ENCODE data around the gene PVRIG. TPM values are rescaled to one million over a fixed set of nuclear protein-coding genes. Genes with fewer than 3 reads are reported as not detected.
"Not testable (repeated sequence)": the region's sequence is repeated elsewhere in the genome, so short reads cannot be mapped to it uniquely, and the experiment has no call there.

Gene PVRIG
- total RNA-seq, 3 donors from 2014 or later: 21.9 to 37.1 (median 27.8) TPM

DNA sequence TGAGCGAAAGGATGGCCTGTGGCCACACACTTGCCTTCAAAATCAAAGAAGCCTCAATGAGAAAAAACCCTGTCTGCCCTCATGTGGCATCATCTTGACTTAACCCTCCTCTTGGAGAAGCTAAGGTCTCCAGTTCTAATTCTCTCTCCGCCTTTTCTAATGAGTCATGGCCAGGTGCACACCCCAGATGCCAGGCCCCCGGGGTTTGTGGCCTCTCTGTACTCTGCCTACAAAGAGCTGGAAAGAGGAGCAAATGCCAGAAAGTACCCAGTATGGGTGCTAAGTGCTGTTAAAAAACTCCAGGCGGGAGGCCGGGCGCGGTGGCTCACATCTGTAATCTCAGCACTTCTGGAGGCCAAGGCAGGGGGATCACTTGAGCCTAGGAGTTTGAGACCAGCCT lies 20.2 kb downstream of the PVRIG start:
- H3K4me3 Mint-ChIP-seq: not testable (repeated sequence)

GRCh38 chr7:100243385-100243784 lies 23.6 kb downstream of the PVRIG start:
- ATAC-seq: peak; percentile 90
- H3K9me3 Mint-ChIP-seq; H3K27me3 Mint-ChIP-seq (ENCODE audit: low read depth); H3K36me3 Mint-ChIP-seq (ENCODE audit: insufficient read depth): not testable (repeated sequence)
- peak; percentile 52 for DNase-seq
- H3K4me3 Mint-ChIP-seq: peak overlapping the region; percentile 29
- peaks cover 26% of the 10 kb centered on the region for H3K4me1 Mint-ChIP-seq (ENCODE audit: low read depth)

More for the DNA sequence above, 20.2 kb downstream of the PVRIG start:
- not testable (repeated sequence) for H3K36me3 Mint-ChIP-seq (ENCODE audit: insufficient read depth); ATAC-seq; H3K9me3 Mint-ChIP-seq; DNase-seq; H3K27me3 Mint-ChIP-seq (ENCODE audit: low read depth)
- H3K4me1 Mint-ChIP-seq (ENCODE audit: low read depth): peaks cover 23% of the 10 kb centered on the region

- DNase-seq; H3K27me3 Mint-ChIP-seq (ENCODE audit: low read depth); H3K4me3 Mint-ChIP-seq; H3K9me3 Mint-ChIP-seq; ATAC-seq; H3K36me3 Mint-ChIP-seq (ENCODE audit: insufficient read depth): not testable (repeated sequence)
- H3K4me1 Mint-ChIP-seq (ENCODE audit: low read depth): peaks cover 20% of the 10 kb centered on the region
These were observed 25.3 kb downstream of the PVRIG start for GRCh38 chr7:100244988-100245605.

DNA sequence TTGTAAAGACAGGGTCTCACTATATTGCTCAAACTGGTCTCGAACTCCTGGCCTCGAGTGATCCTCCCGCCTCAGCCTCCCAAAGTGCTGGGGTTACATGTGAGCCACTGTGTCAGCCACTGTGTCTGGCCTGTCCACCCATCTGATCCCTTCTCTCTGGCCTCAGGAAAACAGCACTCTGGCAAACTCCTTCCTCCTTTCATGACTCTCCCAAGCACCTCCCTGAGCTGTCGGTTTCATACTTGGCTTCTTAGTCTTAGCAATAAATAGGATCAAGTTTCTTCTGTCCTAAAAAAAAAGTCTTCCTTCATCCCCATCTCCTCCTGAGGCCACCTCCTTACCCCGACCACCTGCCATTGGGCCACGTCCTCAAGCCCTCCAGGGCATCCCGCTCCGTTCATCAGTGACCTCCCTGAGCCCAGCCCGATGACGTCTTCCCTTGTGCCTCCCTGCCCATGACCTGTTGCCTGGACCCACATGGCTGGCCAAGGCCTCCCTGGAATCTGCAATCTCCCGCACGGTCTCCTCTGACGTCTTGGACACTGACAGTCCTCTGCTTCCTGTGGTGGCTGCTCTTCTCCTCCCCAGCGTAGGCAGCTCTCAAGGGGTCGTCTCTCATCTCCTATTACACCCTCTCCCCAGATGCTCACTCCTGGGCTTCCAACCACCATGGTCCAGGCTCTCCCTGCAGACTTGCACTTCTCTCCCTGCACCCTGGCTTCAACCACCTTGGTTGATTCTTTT lies 26.5 kb downstream of the PVRIG start:
- H3K36me3 Mint-ChIP-seq (ENCODE audit: insufficient read depth); H3K4me3 Mint-ChIP-seq; H3K9me3 Mint-ChIP-seq; H3K27me3 Mint-ChIP-seq (ENCODE audit: low read depth); ATAC-seq; DNase-seq: not testable (repeated sequence)
- H3K4me1 Mint-ChIP-seq (ENCODE audit: low read depth): peaks cover 20% of the 10 kb centered on the region

- DNase-seq; H3K36me3 Mint-ChIP-seq (ENCODE audit: insufficient read depth); H3K27me3 Mint-ChIP-seq (ENCODE audit: low read depth); H3K9me3 Mint-ChIP-seq; H3K4me3 Mint-ChIP-seq; ATAC-seq: not testable (repeated sequence)
- peaks cover 20% of the 10 kb centered on the region for H3K4me1 Mint-ChIP-seq (ENCODE audit: low read depth)
These were observed 27.1 kb downstream of the PVRIG start for GRCh38 chr7:100246865-100247137.

GRCh38 chr7:100247152-100247757 lies 27.5 kb downstream of the PVRIG start:
- DNase-seq (no peak), ATAC-seq (no peak)
- Mint-ChIP-seq H3K4me1 (ENCODE audit: low read depth) (peaks cover 20% of the 10 kb centered on the region), H3K9me3 (no peaks in the 10 kb centered on the region), H3K4me3 (no peak overlapping the region), H3K27me3 (ENCODE audit: low read depth) (no peaks in the 10 kb centered on the region), H3K36me3 (ENCODE audit: insufficient read depth) (no peaks in the 10 kb centered on the region)

DNA sequence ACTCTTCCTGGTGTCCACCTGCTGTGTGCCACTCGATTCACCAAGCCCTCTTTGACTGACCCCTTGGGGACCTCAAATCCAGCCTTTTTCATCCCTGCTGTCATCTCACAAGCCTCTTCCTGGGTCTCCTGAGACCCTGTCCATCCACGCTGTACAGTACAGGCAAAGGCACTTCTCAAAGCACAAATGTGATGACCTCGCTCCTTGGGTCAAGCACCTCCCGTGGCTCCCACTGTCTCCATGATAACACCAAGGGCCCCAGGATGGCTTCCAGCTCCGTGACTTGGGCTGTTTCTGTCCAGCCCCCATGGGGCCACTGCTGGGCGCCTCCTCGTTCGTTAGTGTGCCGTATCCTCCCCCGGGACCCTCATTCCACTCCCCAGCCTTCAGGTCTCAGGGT lies 28.7 kb downstream of the PVRIG start:
- ATAC-seq: no peak
- Mint-ChIP-seq H3K27me3 (ENCODE audit: low read depth) (no peaks in the 10 kb centered on the region), H3K9me3 (no peaks in the 10 kb centered on the region), H3K36me3 (ENCODE audit: insufficient read depth) (no peaks in the 10 kb centered on the region), H3K4me3 (no peak overlapping the region), H3K4me1 (ENCODE audit: low read depth) (peaks cover 11% of the 10 kb centered on the region)
- DNase-seq: no peak

- no peak overlapping the region for H3K4me3 Mint-ChIP-seq
- peaks cover 2% of the 10 kb centered on the region for H3K36me3 Mint-ChIP-seq (ENCODE audit: insufficient read depth)
- H3K4me1 Mint-ChIP-seq (ENCODE audit: low read depth): no peaks in the 10 kb centered on the region
- H3K9me3 Mint-ChIP-seq: no peaks in the 10 kb centered on the region
- ATAC-seq (no peak), DNase-seq (no peak)
- no peaks in the 10 kb centered on the region for H3K27me3 Mint-ChIP-seq (ENCODE audit: low read depth)
These were observed 37.3 kb downstream of the PVRIG start for GRCh38 chr7:100257017-100257416.

DNA sequence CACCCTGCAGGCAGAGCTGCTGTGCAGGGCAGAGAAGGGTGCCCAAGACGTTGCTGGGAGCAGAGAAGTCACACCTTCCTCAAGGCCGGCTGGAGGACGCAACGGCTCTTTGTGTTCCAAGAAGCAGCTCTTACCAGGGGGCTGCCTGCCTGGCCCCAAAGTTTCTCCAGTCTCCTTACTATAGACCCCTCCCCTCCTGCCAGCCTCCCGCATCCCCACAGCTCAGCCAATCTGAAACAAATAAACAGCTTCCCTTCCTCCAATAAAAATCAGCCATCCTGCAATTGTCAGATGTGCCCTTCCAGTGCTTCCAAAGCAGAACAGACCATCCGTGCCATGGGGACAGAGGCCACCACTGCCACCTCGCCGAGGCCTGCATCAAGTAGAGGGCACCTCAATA lies 40.2 kb downstream of the PVRIG start:
- H3K4me1 Mint-ChIP-seq (ENCODE audit: low read depth); ATAC-seq; H3K9me3 Mint-ChIP-seq; H3K27me3 Mint-ChIP-seq (ENCODE audit: low read depth); DNase-seq; H3K36me3 Mint-ChIP-seq (ENCODE audit: insufficient read depth); H3K4me3 Mint-ChIP-seq: not testable (repeated sequence)

- not testable (repeated sequence) for ATAC-seq; H3K27me3 Mint-ChIP-seq (ENCODE audit: low read depth); H3K4me1 Mint-ChIP-seq (ENCODE audit: low read depth); DNase-seq; H3K9me3 Mint-ChIP-seq; H3K4me3 Mint-ChIP-seq; H3K36me3 Mint-ChIP-seq (ENCODE audit: insufficient read depth)
These were observed 43.1 kb downstream of the PVRIG start for GRCh38 chr7:100262896-100263295.

- H3K9me3 Mint-ChIP-seq; DNase-seq; ATAC-seq; H3K4me1 Mint-ChIP-seq (ENCODE audit: low read depth); H3K36me3 Mint-ChIP-seq (ENCODE audit: insufficient read depth); H3K4me3 Mint-ChIP-seq; H3K27me3 Mint-ChIP-seq (ENCODE audit: low read depth): not testable (repeated sequence)
These were observed 44.5 kb downstream of the PVRIG start for GRCh38 chr7:100264223-100264622.

DNA sequence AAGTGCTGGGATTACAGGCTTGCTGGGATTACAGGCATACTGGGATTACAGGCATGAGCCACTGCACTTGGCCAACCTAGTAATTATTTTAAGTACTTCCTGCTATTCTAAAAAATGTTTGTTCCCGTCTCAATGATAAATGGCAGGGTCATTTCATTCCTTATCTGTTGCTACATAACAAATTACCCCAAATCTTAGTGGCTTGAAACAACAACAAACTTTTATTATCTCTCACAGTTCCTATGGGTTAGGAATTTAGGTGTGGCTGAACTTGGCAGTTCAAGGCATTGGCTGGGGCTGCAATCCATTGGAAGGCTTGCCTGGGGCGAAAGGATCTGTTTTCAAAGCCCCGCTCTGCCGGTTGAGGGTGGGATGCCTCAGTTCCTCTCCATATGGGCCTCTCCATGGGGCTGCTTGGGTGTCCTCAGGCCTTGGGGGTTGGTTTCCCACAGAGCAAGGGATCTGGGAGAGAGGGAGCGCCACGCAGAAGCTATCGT lies 45.0 kb downstream of the PVRIG start:
- H3K27me3 Mint-ChIP-seq (ENCODE audit: low read depth); H3K36me3 Mint-ChIP-seq (ENCODE audit: insufficient read depth); DNase-seq; ATAC-seq; H3K4me1 Mint-ChIP-seq (ENCODE audit: low read depth); H3K4me3 Mint-ChIP-seq; H3K9me3 Mint-ChIP-seq: not testable (repeated sequence)

- DNase-seq; H3K9me3 Mint-ChIP-seq; H3K4me3 Mint-ChIP-seq; ATAC-seq; H3K27me3 Mint-ChIP-seq (ENCODE audit: low read depth); H3K36me3 Mint-ChIP-seq (ENCODE audit: insufficient read depth): not testable (repeated sequence)
- H3K4me1 Mint-ChIP-seq (ENCODE audit: low read depth): peaks cover 11% of the 10 kb centered on the region
These were observed 46.1 kb downstream of the PVRIG start for GRCh38 chr7:100265851-100266250.

DNA sequence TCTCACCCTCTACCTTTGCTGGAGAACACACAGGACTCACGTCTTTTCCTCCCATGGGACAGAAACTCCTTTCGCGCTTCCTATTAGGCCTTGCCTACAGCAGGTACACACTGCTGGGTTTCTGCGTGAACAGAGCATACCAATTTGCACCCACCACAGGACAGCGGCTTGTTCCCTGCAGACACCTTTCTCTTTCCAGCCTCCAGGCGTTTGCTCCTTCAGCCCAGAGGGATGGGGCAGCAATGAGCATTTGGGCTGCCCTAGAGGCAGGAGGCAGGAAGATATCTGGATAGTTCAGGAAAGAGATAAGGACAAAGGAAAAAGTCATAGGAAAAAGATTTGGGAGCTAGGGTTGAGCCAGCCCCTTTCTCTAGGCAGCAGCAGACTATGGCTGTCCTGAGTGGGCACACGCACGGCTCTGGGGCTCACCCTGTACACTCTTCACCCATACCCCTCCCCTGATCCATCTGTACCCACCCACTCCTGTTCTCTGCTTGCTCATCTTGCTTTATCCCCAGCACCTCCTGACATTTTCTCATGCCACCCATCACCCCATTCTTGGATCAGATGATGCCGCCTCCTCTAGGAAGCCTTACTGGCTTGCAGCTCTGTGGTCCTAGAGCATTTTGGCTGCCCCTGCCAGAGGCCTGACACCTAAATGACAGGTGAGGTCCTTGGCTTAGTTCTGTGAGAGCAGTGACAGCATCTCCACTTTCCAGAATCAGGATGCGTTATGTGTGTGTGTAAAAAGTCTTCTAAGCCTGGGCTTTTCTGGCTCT lies 47.0 kb downstream of the PVRIG start:
- ATAC-seq: no peak
- no peak for DNase-seq
- Mint-ChIP-seq H3K4me1 (ENCODE audit: low read depth) (peaks cover 13% of the 10 kb centered on the region), H3K4me3 (no peak overlapping the region), H3K27me3 (ENCODE audit: low read depth) (no peaks in the 10 kb centered on the region), H3K36me3 (ENCODE audit: insufficient read depth) (peaks cover 2% of the 10 kb centered on the region), H3K9me3 (no peaks in the 10 kb centered on the region)
